HepG2 (cell line): Measurements from ENCODE around the gene MSI2. TPM values are rescaled to one million over a fixed set of nuclear protein-coding genes. Genes with fewer than 3 reads are reported as not detected.

Experiments
- ATAC-seq: fragments of 200-7000 bp; cut with Tn5 transposase; 3 replicates; pipeline ENCODE4 v1.9.1; 2020; ENCODE audit warnings: mild to moderate bottlenecking, moderate library complexity
- BruUV-seq: library from RNA; stranded (reverse); fragments of 400-500 nt; replicated peaks from 2 replicates; lab custom pipeline; 2021; lab: Mats Ljungman, UMichigan
- CTCF ChIA-PET: fragments of 300-600 bp; formaldehyde crosslinking; extraction: SDS; loops from one replicate; lab custom pipeline; 2021; ENCODE audit warnings: low total read pairs, inconsistent platforms, low intra/inter-chr PET ratio; lab: Yijun Ruan, JAX
- POLR2A ChIA-PET: fragments of 350-600 bp; sonication (Branson Sonifier 250); formaldehyde crosslinking; loops from one replicate; lab custom pipeline; 2020; ENCODE audit warnings: antibody characterized with exemption, inconsistent platforms; lab: Yijun Ruan, JAX
- DNase-seq: peaks from one replicate; pipeline ENCODE4 v3.0.0-alpha.2; 2015; ENCODE audit warnings: low spot score
- FAIRE-seq: peaks from 3 replicates; lab custom pipeline; 2011; peaks lifted over from hg19 to GRCh38; lab: Jason Lieb, UNC
- H2AFZ ChIP-seq: one replicate; pipeline ENCODE4 v1.6.1; 2011; ENCODE audit warnings: low read length, inconsistent platforms
- H3K27ac ChIP-seq: fragments of 300-600 bp; 3 replicates; pipeline ENCODE4 v1.8.0; 2011; ENCODE audit warnings: mixed run types, mild to moderate bottlenecking, mixed read lengths, low read length, inconsistent platforms; ENCODE audit not compliant: insufficient read depth; ENCODE audit errors: extremely low read length
- H3K27me3 ChIP-seq, 2 experiments: fragments of 200-600 bp in 1 of 2; 2 replicates in 1 of 2; 3 replicates in 1 of 2; pipeline versions ENCODE4 v1.6.0 to v1.8.0; 2011; ENCODE audit warnings: low read length in 2 of 2, mild to moderate bottlenecking in 2 of 2, moderate library complexity in 2 of 2, inconsistent platforms in 1 of 2; ENCODE audit not compliant: insufficient read depth in 2 of 2, control insufficient read depth in 1 of 2
- H3K36me3 ChIP-seq, 2 experiments: fragments of 200-600 bp in 1 of 2; replicated peaks in 1 of 2; 2 replicates in 1 of 2; 3 replicates in 1 of 2; pipeline versions ENCODE4 v1.5.1 to v1.8.0; 2011; ENCODE audit warnings: low read length in 2 of 2, inconsistent platforms in 1 of 2; ENCODE audit not compliant: insufficient read depth in 2 of 2, control insufficient read depth in 1 of 2
- H3K4me1 ChIP-seq: 2 replicates; pipeline ENCODE4 v1.5.1; 2012; ENCODE audit warnings: low read length, inconsistent platforms; ENCODE audit not compliant: insufficient read depth
- H3K4me2 ChIP-seq: 2 replicates; pipeline ENCODE4 v1.6.0; 2011; ENCODE audit warnings: low read depth, low read length, inconsistent platforms
- H3K4me3 ChIP-seq, 3 experiments: fragments of 200-600 bp in 1 of 3; sonication (generic), shearing (Covaris generic) in 1 of 3; replicated peaks in 1 of 3; 2 replicates each; pipeline ENCODE4 v1.5.1; 2011 to 2016; ENCODE audit warnings: low read length in 3 of 3, inconsistent platforms in 2 of 3, low read depth in 2 of 3, mild to moderate bottlenecking in 2 of 3, control low read depth in 1 of 3, mixed read lengths in 1 of 3; ENCODE audit not compliant: insufficient read depth in 1 of 3
- H3K79me2 ChIP-seq: one replicate; pipeline ENCODE4 v1.6.1; 2011; ENCODE audit warnings: low read length, inconsistent platforms; ENCODE audit not compliant: insufficient read depth
- H3K9ac ChIP-seq: 2 replicates; pipeline ENCODE4 v1.6.0; 2011; ENCODE audit warnings: mild to moderate bottlenecking, low read depth, low read length, inconsistent platforms; ENCODE audit not compliant: insufficient read depth
- H3K9me3 ChIP-seq: 2 replicates; pipeline ENCODE4 v1.5.1; 2012; ENCODE audit warnings: mild to moderate bottlenecking, low read length
- H4K20me1 ChIP-seq: 2 replicates; pipeline ENCODE4 v1.6.0; 2011; ENCODE audit warnings: inconsistent platforms, mild to moderate bottlenecking, low read length, moderate library complexity; ENCODE audit not compliant: insufficient read depth
- ELF4 ChIP-seq: sonication (generic); formaldehyde crosslinking; IDR thresholded peaks from 2 replicates; pipeline ENCODE4 v1.5.0; 2020; ENCODE audit warnings: missing genetic modification reagents, mild to moderate bottlenecking, moderate library complexity, borderline replicate concordance
- NR3C1 ChIP-seq: sonication (generic); formaldehyde crosslinking; IDR thresholded peaks from 2 replicates; pipeline ENCODE4 v1.4.0; 2020; ENCODE audit warnings: missing genetic modification reagents
- POLR2A ChIP-seq, 2 experiments: IDR thresholded peaks; 2 replicates each; pipeline ENCODE4 v1.6.1; 2011; ENCODE audit warnings: low read depth in 2 of 2, low read length in 2 of 2, mild to moderate bottlenecking in 1 of 2, moderate library complexity in 1 of 2; ENCODE audit not compliant: insufficient read depth in 1 of 2
- RFX5 ChIP-seq: IDR thresholded peaks from 2 replicates; pipeline ENCODE4 v1.6.1; 2011; ENCODE audit warnings: low read depth, low read length, improper control_type of control experiment
- THAP11 ChIP-seq: IDR thresholded peaks from 2 replicates; pipeline ENCODE4 v1.6.1; 2016; ENCODE audit warnings: missing biosample characterization, missing genetic modification reagents
- ZBTB26 ChIP-seq: IDR thresholded peaks from 2 replicates; pipeline ENCODE4 v1.6.1; 2016; ENCODE audit warnings: missing compliant biosample characterization, missing genetic modification reagents, borderline replicate concordance
- ZMYM4 ChIP-seq: sonication (generic); formaldehyde crosslinking; IDR thresholded peaks from 2 replicates; pipeline ENCODE4 v1.8.1; 2023; ENCODE audit warnings: mild to moderate bottlenecking, missing genetic modification reagents
- ZNF317 ChIP-seq: sonication (generic); formaldehyde crosslinking; IDR thresholded peaks from 2 replicates; pipeline ENCODE4 v1.5.0; 2020; ENCODE audit warnings: mild to moderate bottlenecking, missing genetic modification reagents
- ZNF354B ChIP-seq: sonication (generic); formaldehyde crosslinking; IDR thresholded peaks from 2 replicates; pipeline ENCODE4 v1.8.0; 2022; ENCODE audit warnings: mild to moderate bottlenecking, missing genetic modification reagents
- ZNF407 ChIP-seq: sonication (generic); formaldehyde crosslinking; IDR thresholded peaks from one replicate; pipeline ENCODE4 v1.5.1; 2020; ENCODE audit warnings: mild to moderate bottlenecking, missing genetic modification reagents; ENCODE audit errors: not compliant biosample characterization
- ZNF788 ChIP-seq: sonication (generic); formaldehyde crosslinking; IDR thresholded peaks from 2 replicates; pipeline ENCODE4 v1.5.0; 2020; ENCODE audit warnings: mild to moderate bottlenecking, missing genetic modification reagents, borderline replicate concordance
- WGBS: methylation state at CpG from one replicate; pipeline ENCODE4 v1.1.6; 2017; ENCODE audit warnings: low lambda C conversion rate; 5-methylcytosine and 5-hydroxymethylcytosine counted together
- in situ Hi-C: cut with HindIII; loops from 2 replicates; pipeline ENCODE4 v1.10.0; 2017; ENCODE audit warnings: low pct_unique_long_range_greater_than_20kb; ENCODE audit not compliant: extremely low pct_ligation_motif_present
- intact Hi-C: fragments of 100-400 bp; cut with micrococcal nuclease; formaldehyde crosslinking; loops from one replicate; pipeline ENCODE4 v1.10.0; 2022; ENCODE audit not compliant: unreplicated experiment
- polyA plus RNA-seq, 8 experiments: library from polyadenylated mRNA; depleted of rRNA in 3 of 8; stranded (reverse) in 7 of 8; unstranded in 1 of 8; fragments of >200 nt; fragmentation: Illumina TruSeq in 4 of 8; extraction: Trizol in 4 of 8; gene quantifications; 2 replicates each; pipeline versions ENCODE4 v1.2.1 to v1.2.3, GENCODE V29; 2011 to 2016; ENCODE audit warnings: low read depth in 4 of 8, missing spikeins in 1 of 8, mixed read lengths in 1 of 8; ENCODE audit not compliant: insufficient read depth in 1 of 8
- total RNA-seq, 5 experiments: library from RNA; depleted of rRNA; stranded (reverse); fragments of >200 nt; fragmentation: Illumina TruSeq; extraction: Trizol; gene quantifications; 2 replicates each; pipeline ENCODE4 v1.2.3, GENCODE V29; 2016; ENCODE audit warnings: low read depth in 1 of 5
- TF ChIP-seq, protein P1 (sequence below): sonication (generic); formaldehyde crosslinking; IDR thresholded peaks from 2 replicates; pipeline ENCODE4; 2020; ENCODE audit warnings: missing genetic modification reagents, mild to moderate bottlenecking, borderline replicate concordance

Gene MSI2
- total and polyA plus RNA-seq, 2 of the 13 experiments (the other 11 are each of a cell fraction or from before 2014, with no cell fraction given) = 77.5 to 78.4 TPM

DNA sequence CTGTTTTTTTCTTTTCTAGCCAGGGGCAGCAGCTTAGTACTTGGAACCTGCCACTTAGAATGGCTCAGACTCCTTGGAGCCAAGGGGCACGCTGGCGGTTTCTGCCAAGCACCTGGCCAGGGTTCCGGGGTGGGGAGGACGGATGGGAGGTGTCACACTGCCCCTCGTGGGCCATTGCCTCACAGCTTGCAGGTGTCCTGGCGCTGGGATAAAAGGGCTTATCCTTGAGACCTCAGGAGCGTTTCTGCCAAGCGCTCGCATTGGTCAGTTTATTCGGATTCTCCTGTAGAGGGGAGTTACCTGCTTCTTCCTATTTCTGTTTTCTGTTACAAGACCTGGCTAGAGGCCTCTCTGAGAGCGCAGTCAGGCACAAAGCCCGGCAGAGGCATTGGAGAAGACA lies 234.6 kb downstream of the MSI2 start (continued):
- no peak for TF ChIP-seq ZNF407 (CRISPR knock-in tag)
- TF ChIP-seq, all 625 proteins: peak for 0

DNA sequence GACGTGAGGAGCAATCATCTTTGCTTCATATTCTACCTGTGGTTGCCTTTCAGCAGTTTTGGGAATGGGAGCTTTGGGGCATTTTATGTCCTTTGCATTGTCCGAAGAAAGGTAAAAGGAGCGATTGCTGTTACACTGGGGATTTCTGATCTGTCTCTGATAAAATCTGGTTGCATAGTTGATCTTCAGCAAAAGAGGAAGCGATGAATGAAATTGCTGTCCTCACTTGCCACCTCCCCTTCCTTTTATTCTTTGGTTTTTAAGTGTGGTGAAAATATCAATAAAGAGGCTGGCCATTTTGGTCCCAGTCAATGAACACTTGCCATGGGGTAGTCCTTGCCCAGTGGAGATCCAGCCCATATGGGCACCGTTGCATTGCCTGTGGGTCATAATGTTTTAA lies 236.8 kb downstream of the MSI2 start:
- no peaks in the 10 kb centered on the region for H3K27me3 ChIP-seq
- H2AFZ ChIP-seq = no peak overlapping the region
- POLR2A ChIA-PET = no interaction called here
- H3K9me3 ChIP-seq = no peaks in the 10 kb centered on the region
- peaks cover 5 to 11% of the 10 kb centered on the region in 2 experiments; a peak in 3 of 5 replicates for H3K36me3 ChIP-seq
- DNase-seq = no peak
- peaks cover 15% of the 10 kb centered on the region for H3K4me1 ChIP-seq
- H4K20me1 ChIP-seq = no peaks in the 10 kb centered on the region
- intact Hi-C loops (no loop called here), in situ Hi-C loops (no loop called here)
- BruUV-seq = no TSS peak
- ATAC-seq = no peak
- WGBS = 93% methylated on average over 5 of the region's 5 CpGs
- peaks cover 2% of the 10 kb centered on the region for H3K79me2 ChIP-seq
- no peak overlapping the region for H3K27ac ChIP-seq
- no peak overlapping the region for H3K9ac ChIP-seq
- no peak overlapping the region for H3K4me3 ChIP-seq
- no peak for FAIRE-seq
- CTCF ChIA-PET = no interaction called here
- H3K4me2 ChIP-seq = no peak overlapping the region
- TF ChIP-seq ZNF354B (no peak), ZNF788 (CRISPR knock-in tag) (no peak), ZNF317 (no peak), NR3C1 (CRISPR knock-in tag) (no peak), ZBTB26 (CRISPR knock-in tag) (no peak), ELF4 (CRISPR knock-in tag) (no peak), RFX5 (no peak), ZMYM4 (CRISPR knock-in tag) (no peak), POLR2A (IDR thresholded peaks at IDR 0.05; ENCODE audit: insufficient read depth in 1 of 2, low read depth in 2 of 2, low read length in 2 of 2) (no peak), THAP11 (no peak)
- TF ChIP-seq, protein P1, sequence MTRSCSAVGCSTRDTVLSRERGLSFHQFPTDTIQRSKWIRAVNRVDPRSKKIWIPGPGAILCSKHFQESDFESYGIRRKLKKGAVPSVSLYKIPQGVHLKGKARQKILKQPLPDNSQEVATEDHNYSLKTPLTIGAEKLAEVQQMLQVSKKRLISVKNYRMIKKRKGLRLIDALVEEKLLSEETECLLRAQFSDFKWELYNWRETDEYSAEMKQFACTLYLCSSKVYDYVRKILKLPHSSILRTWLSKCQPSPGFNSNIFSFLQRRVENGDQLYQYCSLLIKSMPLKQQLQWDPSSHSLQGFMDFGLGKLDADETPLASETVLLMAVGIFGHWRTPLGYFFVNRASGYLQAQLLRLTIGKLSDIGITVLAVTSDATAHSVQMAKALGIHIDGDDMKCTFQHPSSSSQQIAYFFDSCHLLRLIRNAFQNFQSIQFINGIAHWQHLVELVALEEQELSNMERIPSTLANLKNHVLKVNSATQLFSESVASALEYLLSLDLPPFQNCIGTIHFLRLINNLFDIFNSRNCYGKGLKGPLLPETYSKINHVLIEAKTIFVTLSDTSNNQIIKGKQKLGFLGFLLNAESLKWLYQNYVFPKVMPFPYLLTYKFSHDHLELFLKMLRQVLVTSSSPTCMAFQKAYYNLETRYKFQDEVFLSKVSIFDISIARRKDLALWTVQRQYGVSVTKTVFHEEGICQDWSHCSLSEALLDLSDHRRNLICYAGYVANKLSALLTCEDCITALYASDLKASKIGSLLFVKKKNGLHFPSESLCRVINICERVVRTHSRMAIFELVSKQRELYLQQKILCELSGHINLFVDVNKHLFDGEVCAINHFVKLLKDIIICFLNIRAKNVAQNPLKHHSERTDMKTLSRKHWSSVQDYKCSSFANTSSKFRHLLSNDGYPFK (CRISPR knock-in tag) = no peak
